ENCODE measurements around the gene VEPH1.

Gene VEPH1

GRCh38 chr3:157498371-157498770, 4.8 kb downstream of the VEPH1 start:
- TF ChIP-seq EZH2phosphoT487 (IDR thresholded peaks at IDR 0.05; ENCODE audit: low read depth) (no peak), CTCF (IDR thresholded peaks at IDR 0.05; ENCODE audit: low read depth, low read length) (no peak)
- no peak overlapping the region for H2AFZ ChIP-seq (ENCODE audit: low read depth, low read length)
- H3K4me2 ChIP-seq (ENCODE audit: low read length), result no peak overlapping the region

GRCh38 chr3:157495846-157496245, 7.4 kb downstream of the VEPH1 start:
- Histone ChIP-seq H3K4me1 (ENCODE audit: low read length) (peaks cover 12% of the 10 kb centered on the region), H3K36me3 (replicated peaks; ENCODE audit: low read depth, low read length) (no peaks in the 10 kb centered on the region), H3K27ac (ENCODE audit: low read length) (no peak overlapping the region), H3K4me2 (ENCODE audit: low read length) (no peak overlapping the region), H3K9ac (ENCODE audit: low read length) (no peak overlapping the region), H4K20me1 (ENCODE audit: insufficient read depth, low read length) (no peaks in the 10 kb centered on the region), H2AFZ (ENCODE audit: low read depth, low read length) (no peak overlapping the region), H3K9me3 (ENCODE audit: insufficient read depth, low read length) (no peaks in the 10 kb centered on the region), H3K4me3 (ENCODE audit: low read length) (no peak overlapping the region), H3K79me2 (ENCODE audit: low read length) (no peaks in the 10 kb centered on the region), H3K27me3 (ENCODE audit: low read depth, low read length) (peaks cover 7% of the 10 kb centered on the region)
- TF ChIP-seq CTCF (IDR thresholded peaks at IDR 0.05; ENCODE audit: low read depth, low read length), result no peak
- no peak for TF ChIP-seq EZH2phosphoT487 (IDR thresholded peaks at IDR 0.05; ENCODE audit: low read depth)

More at GRCh38 chr3:157498371-157498770, 4.8 kb downstream of the VEPH1 start:
- Histone ChIP-seq H3K9ac (ENCODE audit: low read length) (no peak overlapping the region), H4K20me1 (ENCODE audit: insufficient read depth, low read length) (no peaks in the 10 kb centered on the region), H3K9me3 (ENCODE audit: insufficient read depth, low read length) (no peaks in the 10 kb centered on the region), H3K36me3 (replicated peaks; ENCODE audit: low read depth, low read length) (no peaks in the 10 kb centered on the region), H3K4me1 (ENCODE audit: low read length) (peaks cover 12% of the 10 kb centered on the region), H3K27me3 (ENCODE audit: low read depth, low read length) (peaks cover 7% of the 10 kb centered on the region), H3K79me2 (ENCODE audit: low read length) (no peaks in the 10 kb centered on the region), H3K27ac (ENCODE audit: low read length) (no peak overlapping the region), H3K4me3 (ENCODE audit: low read length) (no peak overlapping the region)

GRCh38 chr3:157494581-157495281, 8.5 kb downstream of the VEPH1 start:
- TF ChIP-seq EZH2phosphoT487 (IDR thresholded peaks at IDR 0.05; ENCODE audit: low read depth) (no peak), CTCF (IDR thresholded peaks at IDR 0.05; ENCODE audit: low read depth, low read length) (no peak)
- Histone ChIP-seq H3K4me1 (ENCODE audit: low read length) (peaks cover 12% of the 10 kb centered on the region), H2AFZ (ENCODE audit: low read depth, low read length) (no peak overlapping the region), H3K9me3 (ENCODE audit: insufficient read depth, low read length) (no peaks in the 10 kb centered on the region), H3K79me2 (ENCODE audit: low read length) (no peaks in the 10 kb centered on the region), H4K20me1 (ENCODE audit: insufficient read depth, low read length) (no peaks in the 10 kb centered on the region), H3K36me3 (replicated peaks; ENCODE audit: low read depth, low read length) (no peaks in the 10 kb centered on the region), H3K27ac (ENCODE audit: low read length) (no peak overlapping the region), H3K27me3 (ENCODE audit: low read depth, low read length) (peaks cover 7% of the 10 kb centered on the region), H3K9ac (ENCODE audit: low read length) (no peak overlapping the region), H3K4me2 (ENCODE audit: low read length) (peak overlapping the region; percentile 23; the same call in 1 of the 2 replicates), H3K4me3 (ENCODE audit: low read length) (no peak overlapping the region)

- H3K4me3 ChIP-seq (ENCODE audit: low read length), result no peak overlapping the region
- no peak overlapping the region for H3K9ac ChIP-seq (ENCODE audit: low read length)
Measured at GRCh38 chr3:157493627-157494550, 9.3 kb downstream of the VEPH1 start.

More at GRCh38 chr3:157493627-157494550, 9.3 kb downstream of the VEPH1 start:
- H3K9me3 ChIP-seq (ENCODE audit: insufficient read depth, low read length), result no peaks in the 10 kb centered on the region
- no peak for TF ChIP-seq EZH2phosphoT487 (IDR thresholded peaks at IDR 0.05; ENCODE audit: low read depth)
- TF ChIP-seq CTCF (IDR thresholded peaks at IDR 0.05; ENCODE audit: low read depth, low read length), result peak; percentile 74
- no peak overlapping the region for H2AFZ ChIP-seq (ENCODE audit: low read depth, low read length)
- no peaks in the 10 kb centered on the region for H4K20me1 ChIP-seq (ENCODE audit: insufficient read depth, low read length)
- H3K27me3 ChIP-seq (ENCODE audit: low read depth, low read length), result peaks cover 7% of the 10 kb centered on the region
- H3K27ac ChIP-seq (ENCODE audit: low read length), result no peak overlapping the region
- no peaks in the 10 kb centered on the region for H3K36me3 ChIP-seq (replicated peaks; ENCODE audit: low read depth, low read length)
- H3K4me1 ChIP-seq (ENCODE audit: low read length), result peaks cover 12% of the 10 kb centered on the region
- no peak overlapping the region; the same call in 1 of the 2 replicates for H3K4me2 ChIP-seq (ENCODE audit: low read length)
- H3K79me2 ChIP-seq (ENCODE audit: low read length), result no peaks in the 10 kb centered on the region
